ENCODE data around the gene FBXO38. TPM values are rescaled to one million over a fixed set of nuclear protein-coding genes. Genes with fewer than 3 reads are reported as not detected.

Gene FBXO38
- total and polyA plus RNA-seq, 12 donors = 12.3 to 88.2 (median 41.9) TPM

- H3K4me1 ChIP-seq (replicated peaks in 1 of 2) = no peaks in the 10 kb centered on the region
- intact Hi-C loops (cut with DNase I) = no loop called here
- WGBS, 4 donors = 66 to 80% (median 76%) methylated on average over 1 of the region's 1 CpG
Observed at GRCh38 chr5:148347706-148348105, 36.1 kb upstream of the FBXO38 start.

GRCh38 chr5:148352696-148353095 lies 31.1 kb upstream of the FBXO38 start:
- no peak overlapping the region for H3K27ac ChIP-seq
- 87 to 96% (median 95%) methylated on average over 1 of the region's 1 CpG for WGBS, 4 donors
- TF ChIP-seq CTCF (IDR thresholded peaks at IDR 0.05) = no peak
- TF ChIP-seq POLR2A (IDR thresholded peaks at IDR 0.05) = no peak
- H3K4me1 ChIP-seq (replicated peaks in 1 of 2) = no peaks in the 10 kb centered on the region
- no peaks in the 10 kb centered on the region for H3K36me3 ChIP-seq (replicated peaks in 1 of 2)
- no peak for DNase-seq
- no peaks in the 10 kb centered on the region for H3K9me3 ChIP-seq (replicated peaks in 1 of 3)
- intact Hi-C loops (cut with DNase I) = no loop called here
- H3K27me3 ChIP-seq = no peaks in the 10 kb centered on the region
- H3K4me3 ChIP-seq = no peak overlapping the region

More at GRCh38 chr5:148347706-148348105, 36.1 kb upstream of the FBXO38 start:
- Histone ChIP-seq H3K27me3 (no peaks in the 10 kb centered on the region), H3K9me3 (replicated peaks in 1 of 3) (no peaks in the 10 kb centered on the region), H3K27ac (no peak overlapping the region), H3K4me3 (no peak overlapping the region), H3K36me3 (replicated peaks in 1 of 2) (no peaks in the 10 kb centered on the region)
- no peak for TF ChIP-seq POLR2A (IDR thresholded peaks at IDR 0.05)
- TF ChIP-seq CTCF (IDR thresholded peaks at IDR 0.05) = no peak
- no peak for DNase-seq

GRCh38 chr5:148353634-148354033 lies 30.1 kb upstream of the FBXO38 start:
- no peak overlapping the region for H3K27ac ChIP-seq
- H3K4me1 ChIP-seq (replicated peaks in 1 of 2) = no peaks in the 10 kb centered on the region
- H3K27me3 ChIP-seq = no peaks in the 10 kb centered on the region
- intact Hi-C loops (cut with DNase I) = no loop called here
- no peaks in the 10 kb centered on the region for H3K36me3 ChIP-seq (replicated peaks in 1 of 2)
- H3K9me3 ChIP-seq (replicated peaks in 1 of 3) = no peaks in the 10 kb centered on the region
- WGBS, 4 donors = 73 to 92% (median 85%) methylated on average over 2 of the region's 2 CpGs
- TF ChIP-seq CTCF (IDR thresholded peaks at IDR 0.05) (no peak), POLR2A (IDR thresholded peaks at IDR 0.05) (no peak)
- DNase-seq = no peak
- H3K4me3 ChIP-seq = no peak overlapping the region

- Histone ChIP-seq H3K4me1 (replicated peaks in 1 of 2) (no peaks in the 10 kb centered on the region), H3K9me3 (replicated peaks in 1 of 3) (peaks cover 0 to 9% (median 0%) of the 10 kb centered on the region in 3 donors), H3K27me3 (no peaks in the 10 kb centered on the region), H3K27ac (no peak overlapping the region), H3K4me3 (no peak overlapping the region), H3K36me3 (replicated peaks in 1 of 2) (no peaks in the 10 kb centered on the region)
- no peak for TF ChIP-seq CTCF (IDR thresholded peaks at IDR 0.05)
- TF ChIP-seq POLR2A (IDR thresholded peaks at IDR 0.05) = no peak
- intact Hi-C loops (cut with DNase I) = no loop called here
- no peak for DNase-seq
Observed at GRCh38 chr5:148364343-148364742, 19.4 kb upstream of the FBXO38 start.

Data from adrenal gland (tissue), 12 donors.